ENCODE data around the gene LRMDA. TPM values are rescaled to one million over a fixed set of nuclear protein-coding genes. Genes with fewer than 3 reads are reported as not detected.

The LRMDA gene
- total RNA-seq, 2 experiments from 2014 or later: not detected

DNA sequence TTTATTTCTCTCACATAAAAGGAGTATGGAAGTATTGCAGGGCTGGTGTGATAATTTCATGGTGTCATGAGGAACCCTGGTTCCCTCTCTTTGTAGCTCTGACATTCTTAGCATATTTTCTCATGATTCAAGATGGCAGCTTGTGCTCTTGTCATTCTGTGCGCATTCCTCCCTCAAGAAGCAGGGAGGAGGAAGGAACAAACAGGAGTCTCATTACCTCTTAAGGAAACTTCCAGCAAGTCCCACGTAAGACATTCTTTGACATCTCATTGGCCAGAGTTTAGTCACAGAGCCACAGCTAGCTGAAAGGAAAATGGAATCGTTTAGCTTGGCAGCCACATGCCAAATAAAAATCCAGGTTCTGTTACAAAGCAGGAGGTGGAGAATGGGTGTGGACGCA, 546.8 kb downstream of the LRMDA start:
- Histone ChIP-seq H3K4me1 (ENCODE audit: insufficient read depth, low read length) (no peaks in the 10 kb centered on the region), H3K27me3 (ENCODE audit: control insufficient read depth in 1 of 2, insufficient read depth in 2 of 2, low read length in 2 of 2) (no peaks in the 10 kb centered on the region), H3K36me3 (ENCODE audit: insufficient read depth, low read length) (no peaks in the 10 kb centered on the region), H3K9me3 (ENCODE audit: control insufficient read depth in 1 of 2, insufficient read depth in 1 of 2, low read length in 2 of 2) (peaks cover 0 to 3% of the 10 kb centered on the region in 2 experiments), H3K4me3 (ENCODE audit: low read length) (no peak overlapping the region), H3K27ac (ENCODE audit: low read depth in 1 of 2, low read length in 2 of 2) (no peak overlapping the region)
- Mint-ChIP-seq H3K36me3 (ENCODE audit: low read depth) (no peaks in the 10 kb centered on the region), H3K9me3 (no peaks in the 10 kb centered on the region), H3K27ac (no peak overlapping the region), H3K4me1 (ENCODE audit: low read depth) (no peaks in the 10 kb centered on the region), H3K4me3 (no peak overlapping the region), H3K27me3 (peaks cover 12% of the 10 kb centered on the region)
- POLR2A ChIA-PET: no interaction called here
- TF ChIP-seq, protein P1, sequence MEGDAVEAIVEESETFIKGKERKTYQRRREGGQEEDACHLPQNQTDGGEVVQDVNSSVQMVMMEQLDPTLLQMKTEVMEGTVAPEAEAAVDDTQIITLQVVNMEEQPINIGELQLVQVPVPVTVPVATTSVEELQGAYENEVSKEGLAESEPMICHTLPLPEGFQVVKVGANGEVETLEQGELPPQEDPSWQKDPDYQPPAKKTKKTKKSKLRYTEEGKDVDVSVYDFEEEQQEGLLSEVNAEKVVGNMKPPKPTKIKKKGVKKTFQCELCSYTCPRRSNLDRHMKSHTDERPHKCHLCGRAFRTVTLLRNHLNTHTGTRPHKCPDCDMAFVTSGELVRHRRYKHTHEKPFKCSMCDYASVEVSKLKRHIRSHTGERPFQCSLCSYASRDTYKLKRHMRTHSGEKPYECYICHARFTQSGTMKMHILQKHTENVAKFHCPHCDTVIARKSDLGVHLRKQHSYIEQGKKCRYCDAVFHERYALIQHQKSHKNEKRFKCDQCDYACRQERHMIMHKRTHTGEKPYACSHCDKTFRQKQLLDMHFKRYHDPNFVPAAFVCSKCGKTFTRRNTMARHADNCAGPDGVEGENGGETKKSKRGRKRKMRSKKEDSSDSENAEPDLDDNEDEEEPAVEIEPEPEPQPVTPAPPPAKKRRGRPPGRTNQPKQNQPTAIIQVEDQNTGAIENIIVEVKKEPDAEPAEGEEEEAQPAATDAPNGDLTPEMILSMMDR (IDR thresholded peaks at IDR 0.05): no peak
- DNase-seq (no peak), ATAC-seq (ENCODE audit: poor library complexity) (no peak)
- CTCF ChIA-PET: no interaction called here
- intact Hi-C loops (cut with DNase I, micrococcal nuclease): no loop called here

DNA sequence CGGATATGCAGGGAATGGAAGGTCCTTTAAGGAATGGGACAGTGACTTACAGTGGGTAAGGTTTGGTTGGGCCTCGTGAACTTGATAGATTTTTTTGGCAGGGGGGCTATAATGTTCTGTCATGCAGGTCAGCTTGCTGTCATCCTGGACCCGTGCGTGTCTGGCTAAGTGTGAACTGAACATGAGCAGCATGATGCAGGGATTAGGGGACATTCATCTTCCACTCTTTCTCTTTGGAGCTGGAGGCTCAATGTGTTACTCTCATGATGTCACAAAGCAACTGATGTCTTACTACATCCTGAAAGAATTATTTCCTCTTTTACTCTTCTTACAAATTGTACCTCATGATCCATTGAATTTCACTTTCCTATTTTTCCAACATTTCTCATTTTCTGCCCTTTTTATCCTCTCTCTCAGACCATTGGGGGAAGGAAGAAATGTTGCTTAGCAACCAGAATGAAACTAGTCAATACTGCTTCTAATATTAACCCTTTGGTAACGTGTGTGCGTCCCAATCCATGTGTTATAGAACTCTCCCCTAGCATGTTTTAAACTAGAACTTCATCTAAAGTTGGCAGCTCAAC, 549.1 kb downstream of the LRMDA start:
- no peaks in the 10 kb centered on the region for H3K27me3 ChIP-seq (ENCODE audit: control insufficient read depth in 1 of 2, insufficient read depth in 2 of 2, low read length in 2 of 2)
- no peak overlapping the region for H3K27ac ChIP-seq (ENCODE audit: low read depth in 1 of 2, low read length in 2 of 2)
- TF ChIP-seq, protein P1 (IDR thresholded peaks at IDR 0.05): no peak
- Mint-ChIP-seq H3K4me1 (ENCODE audit: low read depth) (no peaks in the 10 kb centered on the region), H3K9me3 (no peaks in the 10 kb centered on the region), H3K36me3 (ENCODE audit: low read depth) (no peaks in the 10 kb centered on the region), H3K27me3 (peaks cover 12% of the 10 kb centered on the region), H3K27ac (no peak overlapping the region), H3K4me3 (no peak overlapping the region)
- ATAC-seq (ENCODE audit: poor library complexity): no peak
- no peak overlapping the region for H3K4me3 ChIP-seq (ENCODE audit: low read length)
- peaks cover 0 to 11% of the 10 kb centered on the region in 2 experiments for H3K9me3 ChIP-seq (ENCODE audit: control insufficient read depth in 1 of 2, insufficient read depth in 1 of 2, low read length in 2 of 2)
- ChIA-PET CTCF (no interaction called here), POLR2A (no interaction called here)
- no peaks in the 10 kb centered on the region for H3K36me3 ChIP-seq (ENCODE audit: insufficient read depth, low read length)
- intact Hi-C loops (cut with DNase I, micrococcal nuclease): no loop called here
- H3K4me1 ChIP-seq (ENCODE audit: insufficient read depth, low read length): no peaks in the 10 kb centered on the region
- no peak for DNase-seq

DNA sequence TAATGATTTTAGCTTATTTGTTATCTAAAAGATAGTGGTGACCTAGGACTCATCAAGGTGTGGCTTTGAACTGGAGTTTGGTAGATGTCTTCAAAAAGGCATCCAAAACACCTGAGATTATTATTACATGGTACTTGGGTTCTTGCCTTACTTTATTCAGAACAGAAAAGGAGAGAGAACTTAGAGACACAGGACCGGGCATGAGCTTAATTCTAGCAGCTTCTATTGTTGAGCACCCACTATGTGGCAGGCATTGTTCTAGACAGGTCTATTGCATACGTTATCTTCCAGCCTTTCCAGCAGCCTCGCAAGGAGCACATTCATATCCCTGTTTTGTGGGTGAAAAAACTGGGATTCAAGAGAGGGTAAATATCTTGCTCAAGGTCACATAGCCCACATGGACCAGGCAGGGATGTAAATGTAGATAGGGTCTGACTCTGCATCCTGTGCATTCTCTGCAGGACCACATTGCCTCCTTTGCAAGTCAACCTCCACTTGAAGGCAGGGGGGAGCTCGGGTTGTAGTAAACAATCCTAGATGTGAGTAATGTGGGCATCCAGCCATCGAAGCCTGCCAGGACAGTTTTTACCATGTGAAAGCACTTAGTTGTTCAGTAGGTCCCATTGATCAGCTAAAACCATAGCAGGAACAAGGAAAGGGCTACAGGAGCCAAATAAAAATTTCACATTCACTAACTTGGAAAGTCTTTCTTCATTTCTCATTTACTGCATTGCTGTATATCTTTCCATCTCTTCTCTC, 551.4 kb downstream of the LRMDA start:
- CTCF ChIA-PET: no interaction called here

More for the DNA sequence above, 551.4 kb downstream of the LRMDA start:
- Histone ChIP-seq H3K27me3 (ENCODE audit: control insufficient read depth in 1 of 2, insufficient read depth in 2 of 2, low read length in 2 of 2) (no peaks in the 10 kb centered on the region), H3K36me3 (ENCODE audit: insufficient read depth, low read length) (no peaks in the 10 kb centered on the region), H3K4me3 (ENCODE audit: low read length) (no peak overlapping the region), H3K9me3 (ENCODE audit: control insufficient read depth in 1 of 2, insufficient read depth in 1 of 2, low read length in 2 of 2) (peaks cover 0 to 11% of the 10 kb centered on the region in 2 experiments), H3K27ac (ENCODE audit: low read depth in 1 of 2, low read length in 2 of 2) (no peak overlapping the region), H3K4me1 (ENCODE audit: insufficient read depth, low read length) (no peaks in the 10 kb centered on the region)
- no peak overlapping the region for H3K4me3 Mint-ChIP-seq
- DNase-seq: no peak
- H3K36me3 Mint-ChIP-seq (ENCODE audit: low read depth): no peaks in the 10 kb centered on the region
- no peak overlapping the region for H3K27ac Mint-ChIP-seq
- H3K4me1 Mint-ChIP-seq (ENCODE audit: low read depth): no peaks in the 10 kb centered on the region
- ATAC-seq (ENCODE audit: poor library complexity): no peak
- TF ChIP-seq, protein P1 (IDR thresholded peaks at IDR 0.05): no peak
- H3K9me3 Mint-ChIP-seq: no peaks in the 10 kb centered on the region
- H3K27me3 Mint-ChIP-seq: peaks cover 12% of the 10 kb centered on the region
- intact Hi-C loops (cut with DNase I, micrococcal nuclease): no loop called here
- POLR2A ChIA-PET: no interaction called here
